ENCODE data around the gene LIFR.

- TF ChIP-seq, protein P1, sequence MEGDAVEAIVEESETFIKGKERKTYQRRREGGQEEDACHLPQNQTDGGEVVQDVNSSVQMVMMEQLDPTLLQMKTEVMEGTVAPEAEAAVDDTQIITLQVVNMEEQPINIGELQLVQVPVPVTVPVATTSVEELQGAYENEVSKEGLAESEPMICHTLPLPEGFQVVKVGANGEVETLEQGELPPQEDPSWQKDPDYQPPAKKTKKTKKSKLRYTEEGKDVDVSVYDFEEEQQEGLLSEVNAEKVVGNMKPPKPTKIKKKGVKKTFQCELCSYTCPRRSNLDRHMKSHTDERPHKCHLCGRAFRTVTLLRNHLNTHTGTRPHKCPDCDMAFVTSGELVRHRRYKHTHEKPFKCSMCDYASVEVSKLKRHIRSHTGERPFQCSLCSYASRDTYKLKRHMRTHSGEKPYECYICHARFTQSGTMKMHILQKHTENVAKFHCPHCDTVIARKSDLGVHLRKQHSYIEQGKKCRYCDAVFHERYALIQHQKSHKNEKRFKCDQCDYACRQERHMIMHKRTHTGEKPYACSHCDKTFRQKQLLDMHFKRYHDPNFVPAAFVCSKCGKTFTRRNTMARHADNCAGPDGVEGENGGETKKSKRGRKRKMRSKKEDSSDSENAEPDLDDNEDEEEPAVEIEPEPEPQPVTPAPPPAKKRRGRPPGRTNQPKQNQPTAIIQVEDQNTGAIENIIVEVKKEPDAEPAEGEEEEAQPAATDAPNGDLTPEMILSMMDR (IDR thresholded peaks at IDR 0.05; ENCODE audit: poor library complexity), result no peak
- TF ChIP-seq EZH2 (IDR thresholded peaks at IDR 0.05; ENCODE audit: borderline replicate concordance), result no peak
- no peak for TF ChIP-seq EZH2phosphoT487 (IDR thresholded peaks at IDR 0.05; ENCODE audit: low read depth, severe bottlenecking, unreplicated experiment)
These were observed 50.1 kb downstream of the LIFR start for GRCh38 chr5:38506302-38506701.

All from hepatocyte (in vitro differentiated cells).